NOMO-1 treated with DMSO at 0.1 percent for 48 hours (cell line): Measurements from ENCODE around the gene PLXNA4.
"Not testable (repeated sequence)": the region's sequence is repeated elsewhere in the genome, so short reads cannot be mapped to it uniquely, and the experiment has no call there.

Experiments used
- DNase-seq: peaks from one replicate; lab custom pipeline; 2025; ENCODE audit not compliant: unreplicated experiment; lab: John Stamatoyannopoulos, UW

Gene PLXNA4

DNA sequence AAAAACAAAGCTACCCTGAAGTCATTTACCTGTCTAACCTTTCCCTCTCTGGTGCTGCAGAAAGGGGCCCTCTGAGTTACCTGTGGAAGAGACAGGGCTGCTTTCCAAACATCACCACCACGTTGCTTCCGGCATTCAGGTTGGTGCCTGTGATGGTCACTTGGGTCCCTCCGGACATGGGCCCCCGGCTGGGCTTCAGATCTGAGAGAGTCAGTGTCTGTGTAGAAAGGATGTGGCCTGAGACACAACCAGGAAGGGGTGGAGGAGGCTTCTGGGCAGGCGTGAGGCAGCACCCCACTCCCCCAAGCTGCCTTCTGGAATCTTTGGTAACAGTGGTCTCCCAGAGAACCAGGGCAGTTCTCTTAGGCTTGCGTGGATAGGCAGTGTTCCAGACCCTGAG is 388.9 kb downstream of the PLXNA4 start:
- DNase-seq = no peak

DNA sequence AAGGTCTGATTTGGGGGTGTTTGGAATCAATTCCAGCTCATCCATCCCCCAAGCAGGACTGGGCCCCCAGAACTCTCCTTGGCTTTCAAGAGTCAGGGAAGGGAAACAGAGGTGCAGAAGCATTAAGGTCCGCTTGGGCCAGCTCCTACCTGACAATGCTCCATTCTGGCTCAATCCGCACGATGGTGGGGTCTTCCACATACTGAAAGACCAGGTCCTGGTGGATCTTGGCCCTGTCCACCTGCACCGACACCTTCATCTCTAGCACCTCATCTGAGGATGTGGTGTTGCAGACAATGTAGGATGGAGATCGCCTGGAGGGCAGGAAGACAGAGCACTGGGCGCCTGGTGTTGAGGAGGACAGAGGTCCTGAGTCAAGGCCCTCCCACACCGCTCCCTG is 391.1 kb downstream of the PLXNA4 start:
- DNase-seq = no peak

DNA sequence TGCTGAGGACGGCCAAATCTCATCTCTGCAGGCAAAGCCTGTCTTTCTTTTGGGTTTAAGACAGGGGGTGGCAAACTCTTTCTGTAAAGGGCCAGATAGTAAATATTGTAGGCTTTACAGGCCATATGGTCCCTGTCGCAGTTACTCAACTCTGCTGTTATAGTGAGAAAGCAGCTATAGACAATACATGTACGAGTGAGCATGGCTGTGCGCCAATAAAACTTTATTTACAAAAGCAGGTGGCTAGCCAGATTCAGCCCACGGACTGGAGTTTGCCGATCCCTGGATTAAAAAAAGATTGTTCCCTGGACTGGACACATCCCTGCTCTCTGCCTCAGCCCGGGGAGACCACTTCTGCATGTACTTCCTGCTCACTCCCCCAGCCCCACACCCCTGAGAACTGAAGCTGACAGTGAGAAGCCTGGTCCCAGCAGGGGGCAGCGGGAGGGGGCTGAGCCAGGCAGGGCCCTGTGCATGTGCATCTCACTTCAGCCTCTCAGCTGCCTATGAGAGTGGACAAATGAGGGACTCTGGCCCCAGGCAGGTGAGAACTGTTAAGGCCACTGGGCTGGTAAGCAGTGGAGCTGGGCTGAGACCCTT is 392.4 kb downstream of the PLXNA4 start:
- DNase-seq = no peak

DNA sequence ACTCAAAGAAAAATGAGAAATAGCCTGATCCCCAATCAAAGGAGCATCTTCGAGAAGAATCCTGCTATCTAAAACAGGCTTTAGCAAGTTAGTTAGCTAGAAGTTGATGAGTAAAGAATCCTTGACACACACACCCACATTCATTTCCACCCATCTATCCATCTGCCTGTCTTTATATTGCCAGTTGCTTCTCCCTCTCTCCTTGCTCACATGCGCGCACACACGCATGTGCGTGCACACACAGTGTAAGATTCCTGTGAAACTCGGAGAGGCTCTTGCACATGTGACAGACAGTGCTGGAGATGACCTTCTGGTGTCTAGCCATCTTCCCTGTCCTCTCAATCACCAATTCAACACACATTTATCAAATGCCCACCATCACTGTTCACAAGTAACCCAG is 393.3 kb downstream of the PLXNA4 start:
- no peak for DNase-seq

DNA sequence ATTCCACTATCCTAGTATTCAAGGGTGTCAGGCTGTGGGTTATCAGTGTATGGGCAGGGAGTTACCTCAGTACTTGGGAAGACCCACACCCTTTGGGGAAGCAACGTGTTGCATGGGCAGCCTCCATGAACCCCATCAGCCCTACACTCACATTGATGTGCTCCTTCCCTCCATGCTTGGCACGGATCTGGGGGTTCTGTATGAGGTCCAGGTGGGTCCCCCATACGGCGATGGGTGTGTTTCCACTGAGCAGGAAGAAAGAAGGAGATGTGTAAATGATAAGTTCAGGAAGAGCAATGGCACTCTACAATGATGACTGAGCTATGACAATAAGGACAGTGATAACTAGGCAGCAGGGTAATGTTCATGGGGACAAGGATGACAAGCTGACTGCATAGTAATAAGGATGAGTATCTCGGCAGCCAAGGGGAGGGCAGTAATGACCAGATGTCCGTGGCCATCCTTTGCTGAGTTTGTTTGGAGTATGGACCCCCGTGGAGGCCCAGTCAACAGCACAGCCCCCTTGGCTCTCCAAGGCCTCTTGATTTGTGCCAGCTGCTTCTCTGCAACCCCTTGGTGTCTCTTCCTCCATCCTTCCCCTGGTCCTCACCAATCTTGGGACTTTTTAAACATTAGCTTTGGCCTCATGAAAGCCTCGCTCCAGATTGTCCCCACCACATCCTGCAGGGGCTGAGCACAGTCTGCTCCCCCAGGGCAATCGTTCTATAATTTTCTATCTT is 394.2 kb downstream of the PLXNA4 start:
- no peak for DNase-seq

DNA sequence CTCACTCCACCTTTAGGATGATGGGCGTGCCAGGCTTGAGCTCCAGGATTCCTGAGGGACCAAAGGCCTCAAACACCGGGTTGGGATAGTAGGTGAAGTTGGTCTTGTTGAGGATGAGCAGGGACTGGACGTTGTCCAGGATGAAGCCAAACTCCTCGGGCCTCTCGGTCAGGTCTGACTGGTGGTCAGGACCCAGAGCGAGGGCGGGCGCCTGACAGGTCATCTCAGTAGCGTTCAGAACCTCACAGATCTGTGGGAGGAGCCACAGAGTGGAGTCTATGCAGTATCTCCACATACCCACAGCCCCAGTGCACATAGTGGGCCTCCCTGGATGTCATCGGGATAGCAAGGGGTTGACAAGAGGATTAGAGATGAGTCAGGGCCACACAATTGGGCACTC is 394.9 kb downstream of the PLXNA4 start:
- DNase-seq = no peak

DNA sequence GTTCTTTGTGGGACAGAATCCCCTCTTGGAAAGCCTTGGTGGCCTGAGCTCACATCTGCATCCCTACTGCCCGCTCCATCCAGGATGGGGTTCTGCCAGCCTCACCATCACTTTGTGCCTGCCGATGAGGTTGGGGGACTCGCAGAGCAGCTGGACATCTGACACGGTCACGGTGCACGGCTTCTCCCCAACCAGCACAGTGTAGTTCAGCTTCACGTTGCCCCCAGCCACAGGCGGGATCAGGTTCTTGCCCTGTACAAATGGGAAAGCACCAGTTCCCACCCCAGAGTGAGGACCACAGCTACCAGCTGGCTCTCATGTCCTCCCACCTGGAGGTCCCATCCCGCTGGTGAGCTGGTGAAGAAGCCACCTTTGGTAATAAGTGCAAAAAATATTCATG is 395.8 kb downstream of the PLXNA4 start:
- no peak for DNase-seq

DNA sequence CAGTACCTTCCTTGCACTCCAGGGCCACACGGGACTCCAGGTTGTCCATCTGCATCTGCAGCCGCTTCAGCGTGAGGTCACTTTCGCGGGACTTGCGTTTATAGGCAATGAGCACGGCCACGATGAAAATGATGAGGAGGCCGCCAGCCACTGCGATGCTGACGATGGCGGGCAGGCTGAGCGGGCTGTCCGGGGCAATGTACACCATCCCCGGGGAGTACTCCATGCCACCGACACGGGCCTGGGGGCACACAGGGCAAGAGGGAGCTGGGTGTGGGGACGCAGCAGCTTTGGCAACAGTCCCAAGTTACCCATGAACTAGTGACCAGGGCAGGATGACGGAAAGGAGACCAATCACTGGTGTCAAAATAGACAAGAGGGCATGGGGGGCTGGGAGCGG is 396.6 kb downstream of the PLXNA4 start:
- DNase-seq = no peak

DNA sequence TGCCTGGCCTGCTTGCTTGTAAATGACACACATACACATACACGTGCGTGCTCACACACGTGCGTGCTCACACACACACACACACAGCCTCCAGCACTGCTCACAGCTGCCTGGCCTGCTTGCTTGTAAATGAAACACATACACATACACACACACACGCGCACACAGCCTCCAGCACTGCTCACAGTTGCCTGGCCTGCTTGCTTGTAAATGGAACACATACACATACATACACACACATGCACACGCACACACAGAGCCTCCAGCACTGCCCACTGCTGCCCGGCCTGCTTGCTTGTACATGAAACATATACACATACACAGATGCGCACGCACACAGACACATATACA is 397.2 kb downstream of the PLXNA4 start:
- DNase-seq = no peak

DNA sequence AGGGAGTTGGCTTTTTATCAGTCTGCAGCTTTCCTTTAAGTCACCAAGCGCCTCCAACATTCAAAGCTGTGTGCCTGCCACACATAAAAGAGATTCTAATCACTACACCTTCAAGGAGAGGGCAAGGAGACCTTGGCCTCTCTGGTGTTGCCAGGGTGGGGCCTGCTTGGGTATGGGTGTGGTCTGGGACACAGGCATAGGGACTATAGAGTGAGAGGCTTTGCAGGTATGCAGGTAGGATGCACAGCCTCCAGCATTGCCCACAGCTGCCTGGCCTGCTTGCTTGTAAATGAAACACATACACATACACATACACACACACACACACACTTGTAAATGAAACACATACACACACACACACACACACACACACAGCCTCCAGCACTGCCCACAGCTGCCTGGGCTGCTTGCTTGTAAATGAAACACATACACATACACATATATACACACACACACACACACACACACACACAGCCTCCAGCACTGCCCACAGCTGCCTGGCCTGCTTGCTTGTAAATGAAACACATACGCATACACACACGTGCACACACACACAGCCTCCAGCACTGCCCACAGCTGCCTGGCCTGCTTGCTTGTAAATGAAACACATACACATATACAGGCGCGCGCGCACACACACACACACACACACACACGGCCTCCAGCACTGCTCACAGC is 397.7 kb downstream of the PLXNA4 start:
- not testable (repeated sequence) for DNase-seq

DNA sequence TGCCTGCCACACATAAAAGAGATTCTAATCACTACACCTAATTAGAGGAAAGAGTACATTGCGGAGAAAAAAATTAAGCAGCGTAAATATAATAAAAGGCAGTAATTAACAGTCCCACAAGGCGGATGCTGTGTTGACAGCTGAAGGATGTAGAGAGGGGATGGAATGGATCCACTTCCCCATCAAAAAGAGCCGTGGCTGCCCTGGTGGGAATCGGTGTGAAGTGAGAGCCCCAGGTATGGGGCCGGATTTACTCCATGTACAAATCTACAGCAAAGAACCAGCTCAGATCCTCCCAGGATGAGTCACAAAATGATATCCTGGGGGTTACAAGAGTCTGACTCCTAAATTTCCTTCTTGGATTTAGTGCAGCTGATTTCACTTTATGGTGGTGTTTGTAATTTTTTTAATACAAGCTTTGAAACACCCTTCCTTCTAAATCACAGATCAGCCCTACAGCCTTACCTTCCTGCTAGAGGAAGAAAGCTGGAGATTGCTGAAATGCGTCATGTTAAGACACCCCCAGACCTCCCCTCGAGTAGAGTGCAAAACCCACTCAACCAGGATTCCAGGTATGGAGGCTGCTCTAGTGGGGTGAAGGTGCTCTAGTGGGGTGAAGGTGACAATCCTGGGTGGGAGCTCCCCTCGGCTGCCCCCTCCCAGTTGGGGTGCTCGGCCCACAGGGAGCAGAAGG is 398.4 kb downstream of the PLXNA4 start:
- no peak for DNase-seq

DNA sequence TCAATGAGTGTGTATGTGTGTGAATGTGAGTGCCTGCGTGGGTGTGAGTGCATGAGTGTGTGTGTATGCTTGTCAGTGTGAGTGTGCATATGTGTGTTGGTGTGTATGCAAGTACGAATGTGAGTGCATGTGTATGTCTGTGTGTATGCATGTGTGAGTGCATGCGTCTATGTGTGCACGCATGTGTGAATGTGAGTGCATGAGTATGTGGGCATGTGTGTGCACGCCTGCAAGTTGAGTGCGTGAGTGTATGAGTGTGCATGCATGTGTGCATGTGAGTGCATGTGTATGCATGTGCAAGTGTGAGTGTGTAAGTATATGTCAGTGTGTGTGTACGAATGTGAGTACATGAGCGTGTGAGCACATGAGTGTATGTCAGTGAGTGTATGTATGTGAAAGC is 399.6 kb downstream of the PLXNA4 start:
- DNase-seq = no peak

DNA sequence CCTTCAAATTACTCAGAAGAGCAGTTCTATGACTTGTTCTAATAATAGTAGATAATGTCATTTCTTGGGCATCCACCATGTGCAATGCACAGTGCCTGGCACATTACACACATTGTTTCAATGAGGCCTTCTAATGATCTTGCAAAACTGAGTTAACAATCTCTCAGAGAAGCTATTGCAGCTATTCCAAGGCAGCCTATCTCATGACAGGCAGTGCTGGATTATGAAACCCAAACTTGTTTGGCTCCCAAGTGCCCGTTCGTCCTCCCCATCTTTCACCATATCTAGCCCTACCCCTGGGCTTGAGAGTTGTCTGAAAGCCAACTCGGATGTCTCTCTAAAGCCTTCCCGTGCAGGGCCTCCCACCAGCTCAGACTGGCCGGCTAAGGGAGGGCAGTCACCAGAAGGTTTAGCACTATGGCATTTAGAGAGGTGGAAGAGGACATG is 405.1 kb downstream of the PLXNA4 start:
- no peak for DNase-seq

DNA sequence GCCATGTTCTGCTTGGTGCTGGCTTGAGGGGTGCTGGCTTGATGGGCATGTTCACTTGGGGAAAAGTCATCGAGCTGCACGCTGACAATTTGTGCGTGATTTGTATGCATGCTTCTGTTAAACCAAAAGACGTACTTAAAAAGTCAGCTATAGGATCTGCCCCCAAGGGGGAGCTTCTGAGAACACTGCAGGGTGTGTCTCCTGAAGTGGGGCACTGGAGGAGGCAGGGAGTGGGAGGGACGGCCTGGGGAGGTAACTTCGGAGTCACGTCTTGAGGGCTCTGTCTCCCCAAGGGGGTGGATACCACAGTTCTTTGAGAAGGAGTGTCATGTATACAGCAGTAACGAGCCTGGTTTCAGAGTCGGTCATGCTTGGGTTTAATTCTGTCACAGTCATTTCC is 406.5 kb downstream of the PLXNA4 start:
- no peak for DNase-seq

DNA sequence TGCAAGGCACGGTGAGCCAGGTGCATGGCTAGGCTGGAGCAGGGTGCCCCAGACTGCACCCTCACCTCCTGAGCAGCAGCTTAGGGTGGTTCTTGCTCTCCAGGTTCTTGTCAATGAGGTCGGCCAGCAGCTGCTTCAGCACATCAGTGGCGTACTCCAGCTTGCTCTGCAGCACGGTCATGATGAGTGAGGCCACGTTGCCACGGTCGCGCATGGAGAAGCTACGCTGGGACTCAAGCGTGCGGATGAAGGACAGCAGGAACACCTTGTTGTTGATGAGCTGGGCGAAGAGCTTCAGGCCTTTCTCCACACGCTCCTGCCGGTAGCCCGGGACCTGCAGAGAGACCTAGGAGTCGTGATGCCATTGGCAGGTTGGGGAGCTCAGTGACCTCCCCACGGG is 408.0 kb downstream of the PLXNA4 start:
- no peak for DNase-seq

DNA sequence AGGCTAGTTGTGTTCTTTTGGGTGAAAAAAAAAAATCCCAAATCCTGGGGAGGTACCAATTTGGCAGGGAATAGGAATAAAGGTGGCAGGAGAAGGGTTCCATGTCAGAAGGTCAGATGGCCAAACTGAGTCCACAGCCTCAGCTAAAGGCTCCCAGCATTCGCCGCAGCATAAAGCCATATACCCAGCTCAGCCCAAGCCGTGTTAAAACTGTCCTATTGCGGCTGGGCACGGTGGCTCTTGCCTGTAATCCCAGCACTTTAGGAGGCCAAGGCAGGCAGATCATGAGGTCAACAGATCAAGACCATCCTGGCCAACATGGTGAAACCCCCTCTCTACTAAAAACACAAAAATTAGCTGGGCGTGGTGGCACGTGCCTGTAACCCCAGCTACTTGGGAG is 410.6 kb downstream of the PLXNA4 start:
- DNase-seq = not testable (repeated sequence)

DNA sequence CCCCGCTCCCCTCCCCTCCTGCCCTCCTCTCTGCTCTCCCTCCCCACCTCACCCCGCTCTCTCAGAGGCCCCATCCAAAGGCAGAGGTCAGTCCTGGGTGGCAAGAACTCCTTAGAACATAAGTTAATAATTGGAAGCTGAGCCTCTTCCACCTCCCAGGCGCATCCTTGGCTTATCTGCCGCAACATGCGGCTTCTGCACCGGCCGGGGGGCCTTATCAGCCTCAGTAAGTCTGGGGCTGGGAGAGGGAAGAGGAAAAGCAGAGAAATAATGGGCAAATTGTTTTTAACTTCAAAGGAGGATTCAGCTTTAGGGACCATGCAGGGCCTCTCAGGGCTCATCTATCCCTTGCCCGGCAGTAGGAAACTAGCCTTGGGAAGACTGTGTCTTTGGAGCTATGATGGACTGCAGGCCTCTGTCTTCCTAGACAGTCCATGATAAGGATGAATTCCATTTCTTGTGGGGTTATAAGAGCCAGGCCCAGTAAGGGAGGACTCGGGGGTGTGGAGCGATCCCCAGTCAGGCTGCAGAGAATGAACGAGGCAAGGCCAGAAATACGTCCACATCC is 411.6 kb downstream of the PLXNA4 start:
- DNase-seq = no peak

DNA sequence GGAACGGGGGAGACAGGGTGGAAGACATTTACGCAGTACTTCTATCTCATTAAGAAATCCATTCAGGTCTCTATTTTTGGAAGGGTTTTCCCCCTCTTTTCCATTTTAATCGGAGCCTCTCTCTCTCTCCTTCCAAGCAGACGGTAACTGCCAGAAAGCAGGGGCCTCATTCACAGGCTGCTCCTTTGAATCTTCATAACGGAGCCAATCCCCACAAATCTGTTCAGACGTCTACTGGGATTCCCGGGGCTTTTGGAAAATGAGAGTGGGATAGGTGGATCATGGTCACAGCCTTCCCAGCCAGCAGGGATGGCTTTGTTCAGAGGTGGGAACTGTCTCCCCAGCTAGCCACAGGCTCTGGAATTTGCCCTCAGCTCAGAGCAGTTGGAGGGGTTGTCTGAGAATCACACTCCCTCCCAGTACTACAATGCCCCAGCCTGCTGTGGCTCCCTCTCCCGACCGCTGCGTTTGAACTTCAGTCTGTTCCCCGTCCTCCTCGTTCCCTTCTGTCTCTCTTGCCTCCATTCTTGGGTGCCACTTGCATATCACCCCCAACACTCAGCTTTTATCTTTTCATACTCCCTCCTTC is 413.6 kb downstream of the PLXNA4 start:
- DNase-seq = no peak

DNA sequence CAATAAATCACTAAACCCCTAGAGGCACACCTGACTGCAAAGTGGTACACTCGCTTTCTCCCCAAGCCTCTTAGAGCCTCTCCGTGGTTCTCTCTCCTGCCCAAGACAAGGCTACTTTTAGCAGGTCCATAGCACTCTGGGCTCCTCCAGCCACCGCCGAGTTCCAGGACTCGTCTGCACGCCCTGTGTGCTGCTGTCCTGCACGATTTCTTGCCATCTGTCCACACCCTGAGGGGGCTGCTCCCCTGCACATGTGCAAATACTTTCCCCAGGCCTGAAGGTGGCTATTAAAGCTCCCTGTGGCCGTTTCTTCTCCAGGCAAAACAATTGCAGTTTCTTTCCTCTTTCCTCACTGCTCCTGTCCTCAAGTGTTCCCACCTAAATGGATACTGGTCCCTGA is 414.3 kb downstream of the PLXNA4 start:
- DNase-seq = no peak

DNA sequence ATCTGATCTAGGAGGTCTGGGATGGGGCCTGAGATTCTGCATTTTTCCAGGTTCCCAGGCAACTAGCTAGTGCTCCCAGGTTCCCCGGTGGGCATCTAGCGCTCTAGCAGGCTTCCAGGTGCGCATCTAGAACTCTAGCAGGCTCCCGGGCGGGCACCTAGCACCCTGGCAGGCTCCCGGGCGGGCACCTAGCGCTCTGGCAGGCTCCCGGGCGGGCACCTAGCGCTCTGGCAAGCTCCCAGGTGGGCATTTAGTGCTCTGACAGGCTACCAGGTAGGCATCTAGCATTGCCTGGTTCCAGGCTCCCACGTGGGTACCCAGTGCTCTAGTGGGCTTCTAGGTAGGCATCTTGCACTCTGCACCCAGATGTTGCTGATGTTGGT is 414.7 kb downstream of the PLXNA4 start:
- no peak for DNase-seq
